Retinal pigment epithelial cell (primary cell): ENCODE results near the gene FBXW12.

Experiments used
- DNase-seq: peaks from one replicate; pipeline ENCODE4 v3.0.0-alpha.2; 2010; ENCODE audit warnings: low read depth
- H3K4me3 ChIP-seq: 2 replicates; pipeline ENCODE4 v1.5.1; 2011; ENCODE audit warnings: mild to moderate bottlenecking, low read length, control low read depth, moderate library complexity
- CTCF ChIP-seq: conservative IDR thresholded peaks from 2 replicates; pipeline ENCODE4 v1.5.1; 2011; ENCODE audit warnings: low read depth, low read length, control low read depth, inconsistent platforms

The FBXW12 gene

GRCh38 chr3:48440590-48440958 lies 68.6 kb downstream of the FBXW12 start:
- DNase-seq = no peak
- peak overlapping the region; percentile 87 for H3K4me3 ChIP-seq
- no peak for TF ChIP-seq CTCF

- TF ChIP-seq CTCF = no peak
- no peak for DNase-seq
- peak overlapping the region; percentile 87 for H3K4me3 ChIP-seq
Observed at GRCh38 chr3:48441940-48442339, 69.9 kb downstream of the FBXW12 start.
